HCEC 1CT (cell line): ENCODE data around the gene MYO1D.
"Not testable (repeated sequence)": the region's sequence is repeated elsewhere in the genome, so short reads cannot be mapped to it uniquely, and the experiment has no call there.

Source experiments
- DNase-seq: peaks from one replicate; pipeline ENCODE4 v3.0.0-alpha.2; 2017

The MYO1D gene

GRCh38 chr17:32854207-32854606 lies 22.7 kb downstream of the MYO1D start:
- no peak for DNase-seq

GRCh38 chr17:32852811-32853210 lies 24.1 kb downstream of the MYO1D start:
- DNase-seq: no peak

GRCh38 chr17:32849879-32850278 lies 27.0 kb downstream of the MYO1D start:
- no peak for DNase-seq

GRCh38 chr17:32847977-32848376 lies 28.9 kb downstream of the MYO1D start:
- DNase-seq: no peak

- no peak for DNase-seq
Measured at GRCh38 chr17:32846143-32846542, 30.8 kb downstream of the MYO1D start.

GRCh38 chr17:32840241-32840640 lies 36.7 kb downstream of the MYO1D start:
- no peak for DNase-seq

- no peak for DNase-seq
Measured at GRCh38 chr17:32836527-32836926, 40.4 kb downstream of the MYO1D start.

GRCh38 chr17:32835291-32835761 lies 41.6 kb downstream of the MYO1D start:
- no peak for DNase-seq

- DNase-seq: no peak
Measured at GRCh38 chr17:32834104-32834503, 42.8 kb downstream of the MYO1D start.

GRCh38 chr17:32833526-32833925 lies 43.4 kb downstream of the MYO1D start:
- no peak for DNase-seq

GRCh38 chr17:32833076-32833475 lies 43.8 kb downstream of the MYO1D start:
- DNase-seq: no peak

GRCh38 chr17:32831627-32832243 lies 45.2 kb downstream of the MYO1D start:
- no peak for DNase-seq

GRCh38 chr17:32831223-32831622 lies 45.7 kb downstream of the MYO1D start:
- no peak for DNase-seq

- DNase-seq: no peak
Measured at GRCh38 chr17:32828822-32829221, 48.1 kb downstream of the MYO1D start.

GRCh38 chr17:32827227-32827626 lies 49.7 kb downstream of the MYO1D start:
- no peak for DNase-seq

- no peak for DNase-seq
Measured at GRCh38 chr17:32826076-32826475, 50.8 kb downstream of the MYO1D start.

GRCh38 chr17:32824334-32824733 lies 52.6 kb downstream of the MYO1D start:
- no peak for DNase-seq

GRCh38 chr17:32822996-32823395 lies 53.9 kb downstream of the MYO1D start:
- DNase-seq: no peak

- not testable (repeated sequence) for DNase-seq
Measured at GRCh38 chr17:32821987-32822934, 54.7 kb downstream of the MYO1D start.

GRCh38 chr17:32820440-32820839 lies 56.5 kb downstream of the MYO1D start:
- no peak for DNase-seq

GRCh38 chr17:32819787-32820186 lies 57.1 kb downstream of the MYO1D start:
- DNase-seq: no peak

- DNase-seq: peak; percentile 15
Measured at GRCh38 chr17:32819035-32819434, 57.9 kb downstream of the MYO1D start.

GRCh38 chr17:32815460-32815859 lies 61.5 kb downstream of the MYO1D start:
- no peak for DNase-seq

- DNase-seq: peak; percentile 0
Measured at GRCh38 chr17:32814836-32815235, 62.1 kb downstream of the MYO1D start.
